NCI-H524 treated with DMSO at 0.1 percent for 48 hours (cell line): ENCODE data around the gene CMC2.

Source experiments
- DNase-seq: peaks from one replicate; lab custom pipeline; 2025; lab: John Stamatoyannopoulos, UW

CMC2 gene

GRCh38 chr16:81006813-81007695 is at the start of gene CMC2, which contains the start of gene CENPN:
CMC2 (minus strand) TSS chr16:81006885; CDS start chr16:80997394, 9,491 bp downstream.
CENPN (plus strand) TSS chr16:81007214; CDS start chr16:81011940, 4,726 bp downstream.
- DNase-seq, result peak; percentile 74

- DNase-seq, result no peak
Observed at GRCh38 chr16:81053761-81054160, 47.1 kb upstream of the CMC2 start.

GRCh38 chr16:81042821-81043220 is 36.1 kb upstream of the CMC2 start:
- no peak for DNase-seq

GRCh38 chr16:81041696-81042095 is 35.0 kb upstream of the CMC2 start:
- no peak for DNase-seq

GRCh38 chr16:81040842-81041241 is 34.2 kb upstream of the CMC2 start:
- DNase-seq, result no peak

- DNase-seq, result no peak
Observed at GRCh38 chr16:81040131-81040530, 33.4 kb upstream of the CMC2 start.

- no peak for DNase-seq
Observed at GRCh38 chr16:81036751-81037350, 30.2 kb upstream of the CMC2 start.

DNA sequence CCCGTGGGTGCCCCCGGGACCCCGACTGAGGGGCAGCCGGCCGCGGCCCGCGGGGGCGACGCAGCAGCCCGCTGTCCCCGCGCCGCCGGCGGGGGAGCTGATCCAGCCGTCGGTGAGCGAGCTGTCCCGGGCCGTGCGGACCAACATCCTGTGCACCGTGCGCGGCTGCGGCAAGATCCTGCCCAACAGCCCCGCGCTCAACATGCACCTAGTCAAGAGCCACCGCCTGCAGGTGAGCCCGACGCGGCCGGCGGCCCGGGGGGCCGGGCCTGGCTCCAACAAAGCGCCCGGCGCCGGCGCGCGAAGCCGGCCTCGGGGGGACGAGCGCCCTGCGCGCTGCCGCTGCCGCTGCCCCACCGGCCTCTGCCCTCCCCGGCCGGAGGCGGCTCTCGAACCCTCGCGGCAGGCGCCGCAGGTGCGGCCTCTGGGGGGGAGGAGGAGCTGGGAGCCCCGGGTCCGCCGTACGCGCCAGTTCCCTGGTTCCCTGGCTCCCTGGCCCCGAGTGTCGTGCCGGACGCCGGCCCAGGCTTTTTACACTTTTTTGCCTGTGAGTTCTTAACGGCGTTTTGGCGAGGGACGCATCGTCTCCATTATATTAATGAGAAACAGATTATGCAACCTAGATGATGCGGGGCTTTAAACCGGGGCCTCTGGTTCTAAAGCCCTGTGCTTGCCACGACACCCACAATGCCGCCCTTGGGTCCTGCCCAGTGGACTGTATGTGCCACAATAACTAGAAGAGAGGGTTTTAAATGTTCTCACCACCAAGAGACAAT is 29.5 kb upstream of the CMC2 start:
- DNase-seq, result no peak

DNA sequence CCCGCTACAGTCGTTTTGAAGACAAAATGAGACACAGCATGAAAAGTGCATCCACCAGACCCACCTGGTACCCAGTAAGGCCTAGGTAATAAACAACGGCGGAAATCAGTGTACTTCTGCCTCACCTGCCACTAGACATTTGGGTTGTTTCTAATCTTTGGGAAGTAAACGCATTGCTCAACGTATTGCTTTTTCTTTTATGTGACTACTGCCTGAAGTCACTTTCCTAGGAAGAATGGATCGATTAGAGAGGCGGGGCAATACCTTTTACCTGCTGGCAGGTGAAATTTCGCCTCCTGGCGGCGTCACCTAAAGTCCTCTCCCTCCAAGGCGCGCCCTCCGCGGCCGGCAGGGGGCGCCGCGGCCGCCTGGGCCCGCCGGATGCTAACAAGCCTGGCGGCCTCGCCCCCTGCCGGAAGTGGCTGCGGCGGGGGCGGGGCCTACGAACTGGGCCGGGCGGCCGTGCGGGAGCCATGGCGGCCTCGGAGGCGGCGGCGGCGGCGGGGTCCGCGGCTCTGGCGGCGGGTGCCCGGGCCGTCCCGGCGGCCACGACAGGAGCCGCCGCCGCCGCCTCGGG is 28.8 kb upstream of the CMC2 start, which contains the start of gene ATMIN:
Gene ATMIN (plus strand): TSS at position 445 of the 577 bp plus-strand sequence. CDS start 29 bp downstream, at position 474.
- DNase-seq, result no peak

- DNase-seq, result no peak
Observed at GRCh38 chr16:81029930-81030604, 23.4 kb upstream of the CMC2 start.

GRCh38 chr16:81026429-81026828 is 19.7 kb upstream of the CMC2 start:
- no peak for DNase-seq

GRCh38 chr16:81018496-81018895 is 11.8 kb upstream of the CMC2 start:
- no peak for DNase-seq

GRCh38 chr16:81014672-81015071 is 8.0 kb upstream of the CMC2 start:
- DNase-seq, result no peak

- DNase-seq, result no peak
Observed at GRCh38 chr16:81012974-81013373, 6.3 kb upstream of the CMC2 start.

DNA sequence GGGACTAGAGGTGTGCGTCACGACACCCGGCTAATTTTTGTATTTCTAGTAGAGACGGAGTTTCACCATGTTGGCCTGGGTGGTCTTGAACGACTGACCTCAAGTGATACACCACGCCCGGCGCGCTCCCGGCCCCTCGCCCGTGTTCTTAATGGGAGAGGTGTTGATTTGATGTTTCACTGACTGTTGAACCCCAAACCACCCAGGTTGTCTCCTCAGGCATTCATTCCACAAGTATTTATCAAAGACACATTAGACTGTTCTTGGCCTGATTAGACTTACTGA is 1.8 kb upstream of the CMC2 start:
- DNase-seq, result no peak

DNA sequence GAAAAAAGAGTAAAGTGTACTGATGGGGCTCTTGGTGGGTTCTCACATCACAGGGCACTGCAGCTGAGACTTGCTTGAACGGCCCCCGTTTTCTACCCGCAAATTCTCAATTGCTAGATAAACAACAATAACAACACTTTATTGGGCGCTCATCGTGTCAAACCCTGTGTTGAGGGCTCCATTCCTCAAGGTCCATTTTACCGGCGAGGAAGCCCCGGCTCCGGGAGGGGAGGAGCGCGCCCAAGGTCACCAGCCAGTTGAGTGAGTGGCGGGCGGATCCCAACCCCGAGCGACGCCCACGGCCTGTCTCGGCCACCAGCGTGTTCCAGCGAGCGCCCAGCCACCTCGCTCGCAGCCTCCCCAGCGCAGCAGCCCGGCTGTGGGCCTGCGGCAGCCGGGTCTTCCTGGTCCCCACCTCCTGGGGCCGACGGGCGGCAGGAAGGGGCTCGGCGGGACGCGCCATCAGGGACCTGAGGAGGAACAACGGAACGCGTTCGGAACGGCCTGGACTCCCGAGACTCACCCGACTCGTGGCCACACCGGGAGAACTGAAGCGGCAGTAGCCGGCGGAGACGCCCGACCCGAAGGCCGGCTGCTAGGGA is 373 bp downstream of the CMC2 start:
- DNase-seq, result no peak

- DNase-seq, result no peak
Observed at GRCh38 chr16:81005610-81006161, 999 bp downstream of the CMC2 start.

DNA sequence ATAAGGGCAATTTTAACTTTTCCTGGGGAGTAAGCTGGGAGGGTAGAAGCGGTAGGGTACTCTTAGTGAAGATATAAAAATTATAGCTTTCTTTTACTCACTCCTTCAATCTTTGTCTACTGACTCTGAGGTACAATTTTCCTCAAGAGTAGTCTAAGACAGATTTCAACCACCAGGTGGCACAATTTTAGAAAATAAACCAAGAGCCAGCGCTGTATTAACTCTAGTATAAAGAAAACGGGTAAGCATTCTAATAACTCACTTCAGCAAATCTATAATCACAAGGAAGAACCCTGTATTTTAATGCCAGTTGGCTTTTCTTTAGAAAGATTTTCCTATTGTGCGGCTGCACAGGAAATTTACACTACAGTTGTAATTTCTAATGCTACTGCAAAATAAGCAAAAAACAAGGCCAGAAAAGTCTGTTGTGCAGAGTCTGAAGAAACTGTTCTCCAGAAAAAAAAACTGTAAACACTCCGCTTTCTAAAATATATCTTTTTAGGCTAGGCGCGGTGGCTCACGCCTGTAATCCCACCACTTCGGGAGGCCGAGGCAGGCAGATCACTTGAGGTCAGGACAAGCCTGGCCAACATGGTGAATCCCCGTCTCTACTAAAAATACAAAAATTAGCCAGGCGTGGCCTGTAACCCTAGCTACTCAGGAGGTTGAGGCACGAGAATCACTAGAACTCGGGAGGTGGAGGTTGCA is 1.9 kb downstream of the CMC2 start:
- no peak for DNase-seq

DNA sequence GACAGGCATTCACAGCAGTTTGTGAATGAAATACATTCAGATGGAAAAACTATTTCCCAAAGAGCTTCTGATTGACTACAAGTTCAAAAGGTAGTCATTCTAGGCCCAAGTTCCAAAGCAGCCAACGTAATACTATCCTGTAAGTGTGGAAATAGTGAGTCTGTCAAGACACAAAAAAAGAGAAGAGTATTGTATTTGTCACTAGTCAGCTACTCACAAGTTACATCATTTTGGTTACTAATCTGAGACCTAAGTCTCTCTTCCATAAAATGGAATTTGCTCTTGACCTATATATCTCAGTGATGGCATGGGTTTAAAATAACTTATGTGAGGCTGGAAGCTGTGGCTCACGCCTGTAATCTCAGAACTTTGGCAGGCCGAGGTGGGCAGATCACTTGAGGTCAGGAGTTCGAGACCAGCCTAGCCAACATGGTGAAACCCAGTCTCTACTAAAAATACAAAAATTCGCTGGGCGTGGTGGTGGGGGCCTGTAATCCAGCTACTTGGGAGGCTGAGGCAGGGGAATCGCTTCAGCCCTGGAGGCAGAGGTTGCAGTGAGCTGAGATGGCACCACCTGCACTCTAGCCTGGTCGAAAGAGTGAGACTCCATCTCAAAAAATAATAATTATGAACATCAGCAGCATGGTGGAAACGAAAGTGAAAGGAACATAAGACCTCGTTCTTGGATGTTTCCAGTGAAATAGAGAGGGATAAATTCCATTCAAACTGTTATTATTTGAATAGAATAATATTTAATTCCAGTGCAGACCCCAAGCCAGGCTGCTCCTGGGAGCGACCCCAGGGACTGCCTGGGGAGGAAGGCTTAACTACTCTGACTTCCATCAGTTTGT is 2.9 kb downstream of the CMC2 start:
- no peak for DNase-seq
